B cell (primary cell): Measurements from ENCODE around the gene TTLL10. TPM values are rescaled to one million over a fixed set of nuclear protein-coding genes. Genes with fewer than 3 reads are reported as not detected.

Experiments used
- ATAC-seq: fragments of 200-7000 bp; cut with Tn5 transposase; one replicate; pipeline ENCODE4 v1.10.0; 2021; ENCODE audit warnings: low read depth, mild to moderate bottlenecking, moderate number of reproducible peaks, moderate library complexity
- CTCF ChIA-PET: fragments of 350-600 bp; sonication (Branson Sonifier 250); formaldehyde crosslinking; loops from one replicate; lab custom pipeline; 2021; ENCODE audit warnings: antibody characterized with exemption, inconsistent platforms; lab: Charles Lee
- POLR2A ChIA-PET: fragments of 350-600 bp; sonication (Branson Sonifier 250); formaldehyde crosslinking; loops from one replicate; lab custom pipeline; 2021; ENCODE audit warnings: antibody characterized with exemption; lab: Charles Lee
- DNase-seq: peaks from one replicate; pipeline ENCODE4 v3.0.0; 2013
- H2AFZ ChIP-seq: 2 replicates; pipeline ENCODE4 v1.6.1; 2012; ENCODE audit warnings: mild to moderate bottlenecking, low read depth, low read length; ENCODE audit not compliant: insufficient read depth, poor library complexity, severe bottlenecking
- H3K27ac ChIP-seq, 2 donors: 1 replicate in 1 of 2; 2 replicates in 1 of 2; pipeline ENCODE4 v1.5.1; 2012 to 2013; ENCODE audit warnings: low read length in 2 of 2, mild to moderate bottlenecking in 2 of 2, moderate library complexity in 1 of 2
- H3K27me3 ChIP-seq, 4 experiments: fragments of 200-600 bp in 1 of 4; sonication (generic) in 1 of 4; replicated peaks in 1 of 4; 1 replicate in 2 of 4; 2 replicates in 2 of 4; pipeline versions ENCODE4 v1.6.1 to v1.7.0; 2013 to 2016; ENCODE audit warnings: low read length in 3 of 4, mild to moderate bottlenecking in 2 of 4, mixed read lengths in 1 of 4, moderate library complexity in 1 of 4; ENCODE audit not compliant: insufficient read depth in 4 of 4, control insufficient read depth in 3 of 4; ENCODE audit errors: control extremely low read depth in 1 of 4
- H3K36me3 ChIP-seq, 2 experiments: replicated peaks in 1 of 2; 1 replicate in 1 of 2; 2 replicates in 1 of 2; pipeline versions ENCODE4 v1.6.1 to v1.7.1; 2013; ENCODE audit warnings: low read length in 1 of 2; ENCODE audit not compliant: insufficient read depth in 2 of 2, control insufficient read depth in 1 of 2; ENCODE audit errors: control extremely low read depth in 1 of 2, extremely low read depth in 1 of 2
- H3K4me1 ChIP-seq, 2 donors: fragments of 200-600 bp in 1 of 2; sonication (generic) in 1 of 2; 1 replicate in 1 of 2; 2 replicates in 1 of 2; pipeline versions ENCODE4 v1.5.1 to v1.6.1; 2013 to 2017; ENCODE audit warnings: low read length in 2 of 2; ENCODE audit not compliant: control insufficient read depth in 2 of 2, insufficient read depth in 2 of 2
- H3K4me2 ChIP-seq: replicated peaks from 2 replicates; pipeline ENCODE3; 2012; ENCODE audit warnings: mild to moderate bottlenecking, low read depth, low read length; ENCODE audit not compliant: poor library complexity, severe bottlenecking
- H3K4me3 ChIP-seq, 5 experiments: fragments of 200-600 bp in 1 of 5; sonication (generic) in 1 of 5; 1 replicate in 3 of 5; 2 replicates in 2 of 5; pipeline versions ENCODE4 v1.5.1 to v1.7.0; 2011 to 2016; ENCODE audit warnings: low read length in 4 of 5, mild to moderate bottlenecking in 4 of 5, low read depth in 2 of 5, control low read depth in 1 of 5, moderate library complexity in 1 of 5; ENCODE audit not compliant: insufficient read depth in 1 of 5; ENCODE audit errors: control extremely low read depth in 1 of 5, extremely low read depth in 1 of 5
- H3K79me2 ChIP-seq: fragments of 200-600 bp; sonication (generic); one replicate; pipeline ENCODE4 v1.6.0; 2016; ENCODE audit warnings: low read length; ENCODE audit not compliant: control insufficient read depth, insufficient read depth
- H3K9ac ChIP-seq: fragments of 200-600 bp; sonication (generic); 2 replicates; pipeline ENCODE4 v1.6.1; 2017; ENCODE audit warnings: mild to moderate bottlenecking, low read length, moderate library complexity
- H3K9me3 ChIP-seq, 3 donors: one replicate each; pipeline versions ENCODE4 v1.6.1 to v1.7.1; 2013; ENCODE audit warnings: low read length in 2 of 3; ENCODE audit not compliant: control insufficient read depth in 2 of 3, insufficient read depth in 1 of 3; ENCODE audit errors: control extremely low read depth in 1 of 3
- H4K20me1 ChIP-seq: 2 replicates; pipeline ENCODE4 v1.6.0; 2012; ENCODE audit warnings: mild to moderate bottlenecking, low read length; ENCODE audit not compliant: insufficient read depth, control insufficient read depth, poor library complexity, severe bottlenecking
- H3K27ac Mint-ChIP-seq: one replicate; pipeline ENCODE4 v1.8.0; 2021; ENCODE audit warnings: mixed read lengths
- H3K27me3 Mint-ChIP-seq: one replicate; pipeline ENCODE4 v1.8.0; 2021; ENCODE audit warnings: mixed read lengths
- H3K4me1 Mint-ChIP-seq: one replicate; pipeline ENCODE4 v1.8.0; 2021; ENCODE audit warnings: mixed read lengths
- H3K4me3 Mint-ChIP-seq: one replicate; pipeline ENCODE4 v1.8.0; 2021; ENCODE audit warnings: mixed read lengths
- H3K9me3 Mint-ChIP-seq: one replicate; pipeline ENCODE4 v1.8.0; 2022; ENCODE audit warnings: mixed read lengths; ENCODE audit not compliant: insufficient read depth
- CTCF ChIP-seq: fragments of 200-600 bp; IDR thresholded peaks from one replicate; pipeline ENCODE4 v1.8.0; 2022; ENCODE audit warnings: antibody characterized with exemption, mild to moderate bottlenecking
- EZH2 ChIP-seq: IDR thresholded peaks from 2 replicates; pipeline ENCODE4 v1.6.1; 2012; ENCODE audit warnings: borderline replicate concordance, low read depth, mild to moderate bottlenecking, moderate library complexity, low read length; ENCODE audit not compliant: insufficient read depth, poor library complexity, severe bottlenecking
- WGBS: methylation state at CpG from one replicate; pipeline ENCODE4 v1.1.5; 2013; ENCODE audit warnings: missing lambda C conversion rate; ENCODE audit not compliant: insufficient coverage; 5-methylcytosine and 5-hydroxymethylcytosine counted together
- intact Hi-C: fragments of 100-400 bp; cut with micrococcal nuclease; formaldehyde crosslinking; loops from one replicate; pipeline ENCODE4 v1.10.0; 2022
- polyA plus RNA-seq: library from polyadenylated mRNA; depleted of rRNA; stranded (reverse); fragments of >200 nt; gene quantifications from 2 replicates; pipeline ENCODE4 v1.2.3, GENCODE V29; 2012
- total RNA-seq, 2 donors: library from RNA; stranded (reverse); fragments of 120-200 nt in 1 of 2; gene quantifications; 1 replicate in 1 of 2; 2 replicates in 1 of 2; pipeline versions ENCODE4 v1.2.3 to v1.2.4, GENCODE V29; 2013 to 2022

TTLL10 gene
- total and polyA plus RNA-seq, 2 donors (not counting 1 experiment from before 2014, with no cell fraction given): 0.37 to 0.45 TPM

GRCh38 chr1:1128454-1129139 lies 45.1 kb upstream of the TTLL10 start:
- Histone ChIP-seq H3K9ac (no peak overlapping the region), H3K27me3 (no peaks in the 10 kb centered on the region), H3K9me3 (peaks cover 0 to 9% (median 0%) of the 10 kb centered on the region in 3 donors), H3K4me1 (peaks cover 6 to 7% of the 10 kb centered on the region in 2 donors), H3K79me2 (no peaks in the 10 kb centered on the region), H3K4me3 (no peak overlapping the region), H3K4me2 (no peak overlapping the region), H4K20me1 (no peaks in the 10 kb centered on the region), H3K27ac (no peak overlapping the region), H2AFZ (no peak overlapping the region), H3K36me3 (no peaks in the 10 kb centered on the region)
- ATAC-seq (no peak), DNase-seq (no peak)
- intact Hi-C loops: no loop called here
- peaks cover 15% of the 10 kb centered on the region for H3K4me1 Mint-ChIP-seq
- no peak overlapping the region for H3K4me3 Mint-ChIP-seq
- H3K9me3 Mint-ChIP-seq: no peaks in the 10 kb centered on the region
- ChIA-PET POLR2A (interaction anchor here (0.6 to 0.7 kb wide), 2 partner anchors 10 to 40 kb away, joined by 3 to 4 read pairs; no protein-coding TSS in a partner anchor), CTCF (interaction anchor here (1.6 kb wide), 1 partner anchor 102 kb away, joined by 3 read pairs; no protein-coding TSS in a partner anchor)
- H3K27me3 Mint-ChIP-seq: no peaks in the 10 kb centered on the region
- no peak for TF ChIP-seq EZH2
- TF ChIP-seq CTCF: no peak
- no peak overlapping the region for H3K27ac Mint-ChIP-seq
- 95% methylated on average over 29 of the region's 32 CpGs for WGBS

GRCh38 chr1:1129381-1129821 lies 44.3 kb upstream of the TTLL10 start:
- ATAC-seq: no peak
- CTCF ChIA-PET: interaction anchor here (1.1 to 1.6 kb wide), 6 partner anchors 7 to 162 kb away, joined by 3 to 5 read pairs (median 4); no protein-coding TSS in a partner anchor
- POLR2A ChIA-PET: interaction anchor here (0.6 kb wide), 1 partner anchor 9 kb away, joined by 4 read pairs; no protein-coding TSS in a partner anchor

More at GRCh38 chr1:1129381-1129821, 44.3 kb upstream of the TTLL10 start:
- no peaks in the 10 kb centered on the region for H3K36me3 ChIP-seq
- H3K9me3 ChIP-seq: peaks cover 0 to 6% (median 0%) of the 10 kb centered on the region in 3 donors
- H3K4me3 ChIP-seq: no peak overlapping the region
- no peak overlapping the region for H3K4me3 Mint-ChIP-seq
- no peaks in the 10 kb centered on the region for H3K27me3 ChIP-seq
- no peaks in the 10 kb centered on the region for H3K27me3 Mint-ChIP-seq
- intact Hi-C loops: no loop called here
- no peaks in the 10 kb centered on the region for H3K9me3 Mint-ChIP-seq
- H3K79me2 ChIP-seq: no peaks in the 10 kb centered on the region
- 92% methylated on average over 15 of the region's 19 CpGs for WGBS
- no peaks in the 10 kb centered on the region for H4K20me1 ChIP-seq
- no peak for DNase-seq
- no peak overlapping the region for H3K4me2 ChIP-seq
- no peak overlapping the region for H3K9ac ChIP-seq
- TF ChIP-seq CTCF (no peak), EZH2 (no peak)
- H3K4me1 ChIP-seq: peaks cover 0 to 4% of the 10 kb centered on the region in 2 donors
- H2AFZ ChIP-seq: no peak overlapping the region
- H3K4me1 Mint-ChIP-seq: peaks cover 12% of the 10 kb centered on the region
- H3K27ac ChIP-seq: no peak overlapping the region
- H3K27ac Mint-ChIP-seq: no peak overlapping the region
